GM21737 (cell line): ENCODE data around the gene ZSCAN1.
A peak's percentile ranks its signal among the peaks of the same experiment; 100 is the strongest.

Source experiments
- ATAC-seq: cut with Tn5 transposase; IDR thresholded peaks from one replicate; pipeline ENCODE4 v1.9.1; 2021; ENCODE audit warnings: mild to moderate bottlenecking, moderate library complexity; ENCODE audit not compliant: unreplicated experiment

Gene ZSCAN1

DNA sequence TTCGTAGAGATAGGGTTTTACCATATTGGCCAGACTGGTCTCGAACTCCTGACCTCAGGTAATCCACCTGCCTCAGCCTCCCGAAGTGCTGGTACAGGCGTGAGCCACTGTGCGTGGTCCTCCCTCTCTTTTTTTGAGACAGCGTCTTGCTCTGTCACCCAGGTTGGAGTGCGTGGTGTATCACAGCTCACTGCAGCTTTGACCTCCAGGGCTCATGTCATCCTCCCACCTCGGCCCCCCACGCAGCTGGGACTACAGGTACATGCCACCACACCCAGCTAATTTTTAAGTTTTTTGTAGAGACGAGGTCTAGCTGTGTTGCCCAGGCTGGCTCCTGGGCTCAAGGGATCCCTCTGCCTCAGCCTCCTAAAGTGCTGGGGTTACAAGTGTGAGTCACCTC, 46.0 kb downstream of the ZSCAN1 start:
- ATAC-seq: no peak

DNA sequence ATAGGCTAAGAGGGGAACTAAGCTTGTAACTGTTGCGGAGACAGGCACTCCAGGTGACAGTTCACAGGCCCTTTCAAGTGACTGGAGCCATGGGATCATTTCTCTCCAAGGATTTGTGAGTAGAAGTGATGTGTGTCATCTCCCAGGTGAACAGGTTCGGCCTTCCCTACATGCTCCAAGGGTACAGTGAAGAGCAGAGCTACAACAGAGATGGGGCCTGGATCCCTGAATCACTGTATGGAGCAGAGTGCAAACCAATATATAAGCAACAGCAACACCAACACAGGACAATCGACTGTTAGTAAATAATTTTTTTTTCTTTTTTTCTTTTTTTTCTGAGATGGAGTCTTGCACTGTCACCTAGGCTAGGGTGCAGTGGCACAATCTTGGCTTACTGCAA, 49.2 kb downstream of the ZSCAN1 start:
- no peak for ATAC-seq

DNA sequence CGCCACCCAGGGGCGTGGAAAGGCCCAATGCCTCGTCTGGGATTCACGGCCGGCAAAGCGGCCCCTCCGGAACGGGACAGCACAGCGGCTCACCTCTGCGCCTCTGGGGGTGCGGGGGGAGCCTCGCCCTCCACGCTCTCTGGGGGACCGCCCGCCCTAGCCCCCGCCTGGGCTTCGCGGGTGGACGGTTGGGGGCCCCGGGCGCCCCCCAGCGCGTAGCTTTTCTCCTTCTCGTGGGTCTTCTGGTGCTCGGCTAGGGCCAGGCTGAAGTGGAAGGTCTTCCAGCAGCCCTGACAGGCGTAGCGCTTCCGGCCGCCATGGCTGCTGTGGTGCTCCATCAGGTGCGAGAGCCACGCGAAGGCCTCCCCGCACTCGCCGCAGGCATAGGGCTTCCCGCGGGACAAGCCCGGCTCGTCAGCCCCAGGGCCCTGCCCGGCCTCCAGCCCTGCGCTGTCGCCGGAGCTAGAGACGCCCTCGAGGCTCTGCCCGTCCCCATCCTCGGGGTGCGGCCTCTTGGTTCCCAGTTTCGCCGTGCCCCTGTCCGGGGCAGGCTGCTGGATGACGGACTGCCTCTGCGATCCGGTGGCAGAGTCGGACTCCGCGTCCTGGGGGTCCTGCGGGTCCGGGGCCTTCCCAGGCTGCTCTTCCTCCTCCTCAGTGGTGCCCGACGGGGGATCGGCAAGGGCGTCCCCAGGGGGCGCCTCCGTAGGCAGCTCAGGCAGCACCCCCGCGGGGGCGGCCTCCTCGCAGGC, 50.9 kb downstream of the ZSCAN1 start:
- ATAC-seq: no peak

DNA sequence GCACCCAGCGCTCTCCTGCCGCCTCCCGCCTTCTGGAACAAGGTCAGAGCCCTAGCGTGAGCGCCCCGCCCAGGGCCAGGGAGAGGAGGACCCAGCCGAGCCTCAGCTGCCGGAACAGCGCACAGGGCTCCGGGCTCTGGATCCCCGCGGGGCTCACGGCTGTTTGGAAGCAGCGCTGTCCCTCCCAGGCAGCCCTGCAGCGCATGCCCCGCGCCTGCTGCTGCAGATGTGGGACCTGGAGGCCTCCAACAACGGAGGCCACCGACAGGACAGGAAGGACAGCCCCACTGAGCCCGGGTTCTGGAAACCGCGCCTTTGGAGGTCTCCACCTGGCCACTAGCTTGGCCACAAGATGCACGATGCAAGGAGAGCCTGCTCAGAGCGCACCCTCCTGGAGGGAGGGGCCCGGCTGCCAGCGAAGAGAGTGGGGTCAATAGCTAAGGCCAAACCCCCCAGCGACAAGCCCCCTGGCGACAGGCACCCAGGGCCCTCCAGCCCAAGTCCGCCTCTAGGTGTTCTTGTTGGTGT, 51.6 kb downstream of the ZSCAN1 start:
- no peak for ATAC-seq

DNA sequence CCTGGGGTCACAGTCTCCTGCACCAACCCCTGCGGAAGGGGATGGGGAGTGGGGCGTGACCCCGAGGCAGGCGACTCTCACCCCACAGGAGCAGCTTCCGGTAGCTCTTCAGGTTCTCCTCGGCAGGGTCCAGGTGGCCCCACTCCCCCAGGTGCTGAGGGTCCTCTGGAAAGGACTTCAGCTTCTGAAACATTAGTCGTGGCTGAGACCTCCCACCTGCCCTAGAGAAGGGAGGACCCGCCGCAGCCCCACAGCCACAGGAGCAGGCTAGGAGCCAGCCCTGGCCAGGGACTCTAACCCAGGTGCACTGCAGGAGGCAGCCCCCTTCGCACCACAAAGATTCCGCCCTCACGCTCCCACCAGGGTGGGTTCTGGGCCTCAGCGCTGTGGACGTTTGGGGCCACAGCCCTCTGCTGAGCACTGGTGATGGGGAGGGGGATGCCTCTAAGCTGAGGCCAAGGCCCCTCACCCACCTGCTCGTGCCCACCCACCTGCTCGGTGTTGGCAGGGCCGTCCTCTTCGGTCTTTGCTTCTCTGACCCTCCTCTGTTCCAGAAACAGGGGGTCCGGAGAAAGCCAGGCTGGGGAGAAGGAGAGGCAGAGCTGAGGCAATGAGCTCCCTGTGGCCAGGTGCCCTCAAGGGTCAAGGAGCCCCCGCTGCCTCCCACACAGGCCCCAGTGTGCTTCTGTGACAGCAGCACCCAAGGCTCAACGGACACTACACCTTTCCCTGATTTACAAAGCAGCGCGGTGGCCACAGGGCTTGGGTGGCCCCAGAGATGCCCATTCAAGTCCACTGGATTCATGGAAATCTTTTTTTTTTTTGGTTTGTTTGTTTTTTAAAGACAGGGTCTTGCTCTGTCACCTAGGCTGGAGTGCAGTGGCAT, 53.2 kb downstream of the ZSCAN1 start:
- ATAC-seq: no peak

DNA sequence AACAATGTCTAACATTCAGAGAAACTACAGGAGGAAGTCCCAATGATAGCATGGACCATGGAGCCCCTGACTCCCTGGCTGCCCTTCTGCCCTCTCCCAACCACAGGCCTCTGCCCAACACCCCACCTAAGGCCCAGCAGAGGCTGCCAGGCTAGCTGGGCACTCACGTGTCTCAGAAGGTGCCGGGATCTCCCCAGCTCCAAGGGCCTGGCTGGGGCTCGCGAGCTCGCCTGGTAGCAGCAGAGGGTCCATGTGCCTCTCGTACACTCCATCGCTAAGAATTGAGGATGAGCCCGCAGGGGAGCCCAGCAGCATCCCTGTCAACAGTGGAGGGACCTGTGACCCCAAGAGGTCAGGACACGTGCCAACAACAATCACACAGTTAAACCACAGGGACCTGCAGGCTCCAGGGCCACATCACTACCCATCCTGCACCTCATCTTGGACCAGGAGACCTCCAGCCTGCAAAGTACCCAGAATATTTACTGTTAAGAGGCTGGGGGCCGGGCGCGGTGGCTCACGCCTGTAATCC, 54.8 kb downstream of the ZSCAN1 start:
- ATAC-seq: no peak

DNA sequence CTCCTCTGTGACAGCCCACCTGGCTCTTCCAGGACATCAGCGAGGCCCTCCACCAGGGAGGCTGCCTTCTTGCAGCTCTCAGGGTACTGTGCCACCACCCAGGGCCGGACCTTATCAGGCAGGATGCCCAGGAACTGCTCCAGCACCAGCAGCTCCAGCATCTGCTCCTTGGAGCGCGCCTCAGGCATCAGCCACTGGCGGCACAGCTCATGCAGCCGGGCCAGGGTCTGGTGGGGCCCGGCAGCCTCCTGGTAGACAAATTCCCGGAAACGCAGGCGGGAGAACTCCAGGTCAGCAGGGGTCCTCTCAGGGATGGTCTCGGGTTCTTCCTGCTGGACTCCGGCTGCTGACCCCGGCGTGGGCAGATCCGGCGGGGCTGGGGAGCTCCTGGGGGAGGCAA, 56.0 kb downstream of the ZSCAN1 start:
- ATAC-seq: no peak

DNA sequence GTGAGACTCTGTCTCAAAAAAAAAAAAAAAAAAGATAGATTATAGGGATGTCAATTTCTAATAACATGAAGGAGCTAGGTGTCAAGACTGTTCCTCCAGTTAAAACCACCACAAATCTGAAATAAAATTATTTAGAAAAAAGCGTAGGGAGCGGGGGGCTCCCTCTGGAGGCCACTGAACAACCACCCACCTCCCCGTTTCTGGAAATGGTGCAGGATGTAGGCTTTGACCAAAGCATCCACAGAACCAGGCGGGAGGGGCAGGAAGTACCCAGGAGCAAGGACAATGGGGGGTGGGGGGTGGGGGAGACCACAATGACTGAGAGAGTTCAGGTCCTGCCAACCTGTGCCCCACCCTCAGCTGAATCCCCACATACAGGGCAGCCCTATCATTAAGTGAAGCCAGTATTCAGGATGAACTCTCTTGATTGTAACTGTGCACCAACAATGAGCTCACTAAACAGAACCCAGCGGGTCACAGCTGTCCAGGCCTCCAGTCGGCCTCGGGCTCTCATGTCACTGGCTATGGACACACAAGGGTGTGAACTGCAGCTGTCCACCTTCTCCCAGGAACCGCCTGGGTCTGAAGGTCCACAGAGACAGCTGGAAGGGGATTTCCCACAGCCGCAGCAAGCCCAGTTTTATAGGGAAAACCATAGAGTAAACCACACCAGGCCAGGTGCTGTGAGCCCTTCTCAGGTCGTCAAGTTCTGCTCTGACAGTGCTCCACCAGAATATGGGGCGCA, 57.6 kb downstream of the ZSCAN1 start:
- ATAC-seq: no peak

DNA sequence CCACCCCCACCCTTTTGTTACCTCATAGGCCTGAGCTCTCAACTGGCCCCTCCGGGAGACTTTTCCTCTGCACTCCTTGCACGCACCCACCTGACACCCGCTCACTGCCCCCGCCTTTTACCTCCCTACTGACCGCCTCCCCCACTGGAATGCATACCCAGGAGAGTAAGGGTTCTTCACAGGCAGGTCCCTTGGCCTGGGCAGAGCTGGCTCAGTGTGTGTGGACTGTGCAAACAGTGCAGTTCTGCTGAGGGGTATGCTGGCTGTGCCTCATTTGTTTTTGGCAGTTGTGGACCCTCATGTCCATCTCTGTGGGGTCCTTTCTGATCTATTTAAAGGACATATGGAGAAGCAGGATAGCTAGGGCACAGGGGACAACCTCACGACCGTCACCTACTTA, 59.2 kb downstream of the ZSCAN1 start:
- no peak for ATAC-seq

DNA sequence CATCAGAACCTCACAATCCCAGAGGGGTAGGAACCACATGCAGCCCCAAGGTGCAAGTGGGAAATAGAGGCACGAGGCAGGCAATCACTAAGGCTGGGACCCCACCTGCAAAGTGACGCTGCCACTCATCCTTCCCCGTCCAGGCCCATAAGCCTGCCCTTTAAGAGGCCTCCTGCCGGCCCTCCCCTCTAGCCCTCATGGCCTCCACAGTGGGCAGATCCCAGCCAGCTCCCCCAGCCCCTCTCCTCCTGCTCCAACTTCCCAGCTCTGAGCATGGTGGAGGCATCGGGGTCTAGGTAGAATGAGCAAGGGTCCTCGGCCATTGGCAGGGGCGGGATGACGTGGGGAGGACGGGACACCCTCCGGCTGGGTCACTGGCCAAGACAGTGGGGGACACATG, 61.5 kb downstream of the ZSCAN1 start:
- ATAC-seq: no peak

DNA sequence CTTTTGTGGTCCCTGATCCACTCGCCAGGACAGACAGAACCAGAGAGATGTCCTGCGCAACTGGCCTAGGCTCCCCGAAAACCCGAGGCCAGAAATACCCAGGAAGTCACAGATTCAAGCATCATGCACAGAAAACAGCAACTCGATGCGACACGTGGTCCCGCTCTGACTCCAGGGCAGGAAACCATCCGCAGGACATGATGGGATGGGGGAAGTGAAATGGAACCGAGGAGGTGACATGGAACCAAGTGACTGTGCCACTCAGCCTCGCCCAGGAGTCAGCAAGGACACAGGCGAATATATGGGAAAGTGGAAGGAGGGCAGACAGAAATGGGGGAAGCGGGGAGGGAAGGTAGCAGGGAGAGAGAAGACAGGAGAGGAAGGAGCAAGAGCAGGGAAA, 63.1 kb downstream of the ZSCAN1 start:
- ATAC-seq: no peak

DNA sequence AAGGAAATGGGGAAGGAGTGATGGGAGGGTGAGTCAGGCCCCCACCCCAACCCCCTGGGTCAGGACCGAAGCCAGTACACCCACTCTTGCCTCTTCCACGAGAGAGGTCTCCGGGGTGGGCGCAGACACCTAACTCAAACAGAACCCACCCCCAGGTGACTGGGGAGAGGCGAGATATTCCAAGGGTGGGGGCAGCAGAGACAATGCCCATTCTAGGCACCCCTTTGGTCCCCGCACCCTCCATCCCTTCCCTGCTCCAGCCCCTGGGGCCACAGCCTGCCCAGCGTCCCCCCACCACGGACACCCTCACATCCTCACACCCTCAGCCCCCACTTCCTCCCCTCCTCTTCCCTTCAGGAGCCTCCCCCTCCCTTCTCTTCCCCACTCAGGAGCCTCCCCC, 63.5 kb downstream of the ZSCAN1 start:
- ATAC-seq: no peak

DNA sequence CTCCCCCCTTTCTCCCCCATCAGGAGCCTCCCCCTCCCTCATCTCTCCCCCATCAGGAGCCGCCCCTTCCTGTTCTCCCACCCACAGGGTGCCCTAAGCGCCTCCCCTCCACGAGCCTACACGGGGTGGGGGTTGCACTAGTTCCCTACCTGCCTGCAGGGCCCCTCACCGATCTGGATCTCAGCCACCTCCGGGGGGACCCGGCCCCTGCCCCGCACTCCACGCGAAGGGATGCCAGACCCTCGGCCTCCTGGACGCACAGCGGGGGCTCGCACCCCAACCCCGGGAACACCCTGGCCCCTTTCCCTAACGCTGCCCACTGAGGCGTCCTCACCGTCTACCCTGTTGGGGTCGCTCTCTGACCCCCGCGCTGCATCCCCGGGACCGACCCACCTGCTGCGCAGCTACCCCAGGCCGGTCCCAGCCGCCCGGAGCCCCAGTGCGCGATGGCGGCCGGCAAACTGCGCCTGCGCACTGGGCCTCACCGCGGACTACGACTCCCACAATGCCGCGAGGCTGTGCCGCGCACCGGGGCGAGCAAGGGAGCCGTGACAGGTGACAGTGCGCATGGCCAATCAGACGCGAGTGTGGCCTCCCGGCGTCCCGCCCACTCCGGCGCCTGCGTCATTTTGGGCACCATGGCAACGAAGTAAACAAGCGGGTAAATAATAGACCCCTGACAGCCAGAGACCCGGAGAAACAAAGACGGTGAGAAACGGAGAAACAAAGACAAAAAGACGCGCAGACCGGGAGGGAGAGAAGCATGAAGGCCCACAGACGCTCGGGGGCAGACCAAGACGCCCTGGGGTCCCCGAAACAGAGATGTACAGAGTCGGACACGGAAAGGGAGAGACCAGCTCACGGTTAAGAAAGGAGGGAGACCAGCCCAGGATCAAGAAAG, 64.2 kb downstream of the ZSCAN1 start, which contains the start of gene ZSCAN18:
Gene ZSCAN18, minus strand, starts transcription at position 451 of the 901 bp plus-strand sequence. CDS start 7,964 bp downstream, outside the sequence.
- ATAC-seq: peak; percentile 76

DNA sequence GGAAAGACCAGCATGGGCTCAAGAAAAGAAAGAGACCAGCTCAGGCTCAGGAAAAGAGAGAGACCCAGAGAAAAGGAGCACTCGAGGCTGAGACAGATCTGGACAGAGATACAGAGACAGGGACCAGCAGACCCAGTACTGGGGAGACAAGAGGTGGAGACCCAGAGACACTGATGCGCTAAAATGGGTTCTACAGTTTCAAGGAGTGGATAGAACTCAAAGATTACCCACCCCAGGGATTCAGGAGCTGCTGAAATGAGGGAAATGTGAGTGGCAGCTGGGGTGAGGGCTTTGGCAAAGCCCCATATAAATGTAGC, 64.8 kb downstream of the ZSCAN1 start:
- no peak for ATAC-seq
